Lower leg skin (tissue), 3 donors: Measurements from ENCODE around the gene TIMM10.

Source experiments
- CTCF ChIP-seq, 3 donors: fragments of 450-650 bp; IDR thresholded peaks; one replicate each; pipeline ENCODE4 v1.5.1; 2016; ENCODE audit warnings: antibody characterized with exemption in 3 of 3, mild to moderate bottlenecking in 3 of 3, moderate library complexity in 2 of 3
- POLR2A ChIP-seq, 2 donors: fragments of 450-650 bp; IDR thresholded peaks; one replicate each; pipeline ENCODE4 v1.6.1; 2016 to 2017; ENCODE audit warnings: antibody characterized with exemption in 2 of 2, mild to moderate bottlenecking in 1 of 2, moderate library complexity in 1 of 2

- TF ChIP-seq CTCF (IDR thresholded peaks at IDR 0.05) (no peak), POLR2A (IDR thresholded peaks at IDR 0.05) (no peak)
Observed at GRCh38 chr11:57487021-57487778, 43.4 kb downstream of the TIMM10 start.
